ENCODE results near the gene ZNF610. TPM values are rescaled to one million over a fixed set of nuclear protein-coding genes. Genes with fewer than 3 reads are reported as not detected.

The ZNF610 gene
- polyA plus RNA-seq, 10 donors: 3.3 to 6.3 (median 4.2) TPM

GRCh38 chr19:52391135-52391534, 55.1 kb downstream of the ZNF610 start:
- DNase-seq: no peak

DNA sequence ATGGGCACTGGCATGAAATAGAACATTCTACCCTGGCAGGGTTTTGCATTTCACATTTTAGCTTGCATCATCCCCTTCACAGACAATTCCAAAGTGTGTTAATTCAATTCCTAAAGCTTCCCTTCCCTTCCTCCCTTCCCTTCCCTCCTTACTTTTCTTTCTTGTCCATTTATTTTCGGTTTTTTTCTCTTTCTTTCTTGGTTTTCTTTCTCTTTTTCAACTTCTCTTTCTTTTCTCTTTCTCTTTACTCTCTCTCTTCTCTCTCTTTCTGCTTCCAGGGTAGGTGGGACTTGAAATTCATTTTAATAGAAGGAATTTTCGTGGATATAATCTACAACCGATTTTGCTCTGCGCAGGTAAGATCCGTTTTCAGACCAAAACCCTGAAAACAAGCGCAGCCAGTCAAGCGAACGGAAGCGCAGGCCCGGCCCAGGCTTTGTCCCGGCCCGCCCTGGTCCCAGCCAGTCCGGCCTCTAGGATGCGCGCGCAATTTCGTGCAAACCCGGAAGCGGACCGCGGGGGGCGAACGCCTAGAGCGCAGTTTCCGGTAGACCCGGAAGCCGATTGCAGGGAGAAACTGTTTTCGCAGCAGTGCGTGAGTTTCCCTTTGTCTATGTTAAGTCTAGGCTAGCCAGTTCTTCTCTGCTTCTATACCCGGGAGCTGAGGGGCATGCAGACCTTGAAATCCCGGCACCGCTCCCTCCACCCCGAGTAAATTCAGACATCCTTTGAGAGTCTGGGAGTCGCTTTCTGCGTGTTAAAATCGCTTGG, 61.5 kb downstream of the ZNF610 start, which contains the start of gene ZNF528:
TSS of gene ZNF528 (plus strand) at position 540 of the 771 bp plus-strand sequence. CDS start 4,165 bp downstream, outside the sequence.
- DNase-seq: peak; percentile 95 to 98 (median 96)

DNA sequence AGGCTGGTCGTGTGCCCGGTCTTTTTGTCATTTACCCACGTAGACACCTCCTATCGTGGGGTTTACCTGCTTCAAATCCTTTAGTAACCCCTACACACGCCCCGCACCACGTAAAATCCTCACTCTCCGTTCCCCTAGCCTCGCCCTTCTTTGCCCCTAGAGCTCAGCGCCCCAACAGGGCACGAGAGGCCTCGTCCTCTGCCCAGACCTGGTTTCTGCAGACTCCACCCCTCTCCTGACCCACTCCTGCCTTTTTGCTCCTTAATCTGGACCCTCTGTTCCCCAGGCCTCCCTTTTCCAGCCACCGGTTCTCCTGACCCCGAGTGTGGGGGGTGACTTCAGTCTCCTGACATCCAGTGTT, 62.0 kb downstream of the ZNF610 start:
- no peak for DNase-seq

DNA sequence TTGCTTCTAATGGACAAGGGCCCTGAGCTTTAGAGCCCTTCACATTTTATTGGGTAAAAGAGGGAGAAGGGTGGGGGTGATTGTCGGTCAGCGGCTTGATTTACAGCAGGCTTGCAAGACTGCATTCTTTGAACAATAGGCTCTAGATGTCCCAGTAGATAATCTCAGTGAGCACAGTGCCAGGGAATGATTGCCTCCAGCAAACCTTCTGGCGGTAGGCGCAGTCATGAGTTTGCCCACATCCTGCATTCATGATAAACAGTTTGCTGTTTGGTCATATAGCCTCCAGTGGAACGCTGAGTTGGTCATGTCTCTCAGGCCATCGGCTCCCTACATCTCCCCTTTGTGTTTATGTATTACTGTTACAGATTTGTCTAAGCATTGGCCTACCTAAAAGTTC, 74.2 kb downstream of the ZNF610 start:
- DNase-seq: no peak

- DNase-seq: no peak
Observed at GRCh38 chr19:52415711-52416110, 79.7 kb downstream of the ZNF610 start.

Other genes starting within 250 kb of the ZNF610 start
- 10 to 100 TPM in 5 of 10 donors, 1 to 10 TPM in 5; 8.2 to 18.9 (median 10.0) TPM for gene ZNF841, start 240.5 kb upstream of the ZNF610 start, polyA plus RNA-seq (ENCODE audit: insufficient read length in 10 of 10)
- gene ZNF616, start 196.3 kb upstream of the ZNF610 start, polyA plus RNA-seq (ENCODE audit: insufficient read length in 10 of 10): 10 to 100 TPM in 5 of 10 donors, 1 to 10 TPM in 5; 7.3 to 12.8 (median 10.1) TPM
- gene ZNF836, start 164.6 kb upstream of the ZNF610 start, polyA plus RNA-seq (ENCODE audit: insufficient read length in 10 of 10): 10 to 100 TPM in 2 of 10 donors, 1 to 10 TPM in 8; 5.9 to 10.9 (median 8.6) TPM
- gene PPP2R1A, start 146.2 kb upstream of the ZNF610 start, polyA plus RNA-seq (ENCODE audit: insufficient read length in 10 of 10): 100 to 1,000 TPM; 242 to 328 (median 297) TPM
- gene ZNF766, start 66.7 kb upstream of the ZNF610 start, polyA plus RNA-seq (ENCODE audit: insufficient read length in 10 of 10): 10 to 100 TPM in 9 of 10 donors, 1 to 10 TPM in 1; 8.1 to 14.4 (median 11.9) TPM
- 10 to 100 TPM in 5 of 10 donors, 1 to 10 TPM in 5; 7.9 to 12.8 (median 10.4) TPM for gene ZNF480, start 39.1 kb upstream of the ZNF610 start, polyA plus RNA-seq (ENCODE audit: insufficient read length in 10 of 10)
- gene ZNF880, start 33.7 kb downstream of the ZNF610 start, polyA plus RNA-seq (ENCODE audit: insufficient read length in 10 of 10): 10 to 100 TPM; 11.4 to 17.1 (median 15.3) TPM
- gene ZNF528, start 61.6 kb downstream of the ZNF610 start, polyA plus RNA-seq (ENCODE audit: insufficient read length in 10 of 10): 10 to 100 TPM; 12.1 to 30.7 (median 17.3) TPM
- 1 to 10 TPM in 1 of 10 donors, under 1 TPM in 9; 0.47 to 1.4 (median 0.66) TPM for gene ZNF534, start 92.9 kb downstream of the ZNF610 start, polyA plus RNA-seq (ENCODE audit: insufficient read length in 10 of 10)
- gene ZNF578, start 117.3 kb downstream of the ZNF610 start, polyA plus RNA-seq (ENCODE audit: insufficient read length in 10 of 10): 1 to 10 TPM; 2.2 to 4.8 (median 2.6) TPM
- gene ZNF808, start 191.4 kb downstream of the ZNF610 start, polyA plus RNA-seq (ENCODE audit: insufficient read length in 10 of 10): 10 to 100 TPM in 3 of 10 donors, 1 to 10 TPM in 7; 4.5 to 11.4 (median 6.8) TPM
- gene ZNF701, start 234.0 kb downstream of the ZNF610 start, polyA plus RNA-seq (ENCODE audit: insufficient read length in 10 of 10): 10 to 100 TPM in 2 of 10 donors, 1 to 10 TPM in 8; 6.8 to 12.7 (median 8.8) TPM